Karpas-422 (cell line): ENCODE results near the gene CLEC10A. TPM values are rescaled to one million over a fixed set of nuclear protein-coding genes. Genes with fewer than 3 reads are reported as not detected.
"Not testable (repeated sequence)": the region's sequence is repeated elsewhere in the genome, so short reads cannot be mapped to it uniquely, and the experiment has no call there.

Experiments
- DNase-seq: peaks from one replicate; pipeline ENCODE4 v3.0.0-alpha.2; 2015
- H2AFZ ChIP-seq: fragments of 200-600 bp; sonication (generic); 2 replicates; pipeline ENCODE4 v1.6.1; 2014; ENCODE audit warnings: antibody characterized with exemption, low read length, mixed read lengths
- H3K27ac ChIP-seq: fragments of 200-600 bp; sonication (generic); 2 replicates; pipeline ENCODE4 v1.5.1; 2014; ENCODE audit warnings: mild to moderate bottlenecking, low read length, moderate library complexity
- H3K27me3 ChIP-seq: fragments of 200-600 bp; sonication (generic); 2 replicates; pipeline ENCODE4 v1.6.1; 2014; ENCODE audit warnings: low read length, mixed read lengths
- H3K36me3 ChIP-seq: fragments of 200-600 bp; sonication (generic); 2 replicates; pipeline ENCODE4 v1.6.1; 2014; ENCODE audit warnings: low read length, mixed read lengths; ENCODE audit not compliant: insufficient read depth
- H3K4me1 ChIP-seq: fragments of 200-600 bp; sonication (generic); 2 replicates; pipeline ENCODE4 v1.6.1; 2014; ENCODE audit warnings: mild to moderate bottlenecking, low read length, mixed read lengths
- H3K4me2 ChIP-seq: fragments of 200-600 bp; sonication (generic); 2 replicates; pipeline ENCODE4 v1.6.1; 2014; ENCODE audit warnings: low read length, low read depth, mild to moderate bottlenecking; ENCODE audit not compliant: poor library complexity, severe bottlenecking
- H3K4me3 ChIP-seq: fragments of 200-600 bp; sonication (generic); 2 replicates; pipeline ENCODE4 v1.5.1; 2014; ENCODE audit warnings: mild to moderate bottlenecking, antibody characterized with exemption, low read length, mixed read lengths
- H3K79me2 ChIP-seq: fragments of 200-600 bp; sonication (generic); 2 replicates; pipeline ENCODE4 v1.6.1; 2014; ENCODE audit warnings: mild to moderate bottlenecking, low read length, mixed read lengths
- H3K9ac ChIP-seq: fragments of 200-600 bp; sonication (generic); 2 replicates; pipeline ENCODE4 v1.6.0; 2014; ENCODE audit warnings: low read length
- H3K9me2 ChIP-seq: fragments of 200-600 bp; sonication (generic), shearing (Covaris generic); replicated peaks from 2 replicates; pipeline ENCODE4 v1.6.0; 2014; ENCODE audit warnings: mild to moderate bottlenecking, low read length, moderate library complexity; ENCODE audit not compliant: insufficient read depth
- H3K9me3 ChIP-seq: fragments of 300-700, 200-600 bp; sonication (generic); 2 replicates; pipeline ENCODE4 v1.6.1; 2014; ENCODE audit warnings: low read length, mixed read lengths
- H4K20me1 ChIP-seq: fragments of 200-600 bp; sonication (generic); 2 replicates; pipeline ENCODE4 v1.6.1; 2014; ENCODE audit warnings: mild to moderate bottlenecking, antibody characterized with exemption, low read length, low read depth; ENCODE audit not compliant: insufficient read depth
- total RNA-seq: library from RNA; depleted of rRNA; stranded (reverse); fragments of >200 nt; shearing (Covaris generic); gene quantifications from 2 replicates; pipeline ENCODE4 v1.2.3, GENCODE V29; 2014; ENCODE audit warnings: low replicate concordance

The CLEC10A gene
- total RNA-seq, 1 experiment from 2014 or later: not detected

DNA sequence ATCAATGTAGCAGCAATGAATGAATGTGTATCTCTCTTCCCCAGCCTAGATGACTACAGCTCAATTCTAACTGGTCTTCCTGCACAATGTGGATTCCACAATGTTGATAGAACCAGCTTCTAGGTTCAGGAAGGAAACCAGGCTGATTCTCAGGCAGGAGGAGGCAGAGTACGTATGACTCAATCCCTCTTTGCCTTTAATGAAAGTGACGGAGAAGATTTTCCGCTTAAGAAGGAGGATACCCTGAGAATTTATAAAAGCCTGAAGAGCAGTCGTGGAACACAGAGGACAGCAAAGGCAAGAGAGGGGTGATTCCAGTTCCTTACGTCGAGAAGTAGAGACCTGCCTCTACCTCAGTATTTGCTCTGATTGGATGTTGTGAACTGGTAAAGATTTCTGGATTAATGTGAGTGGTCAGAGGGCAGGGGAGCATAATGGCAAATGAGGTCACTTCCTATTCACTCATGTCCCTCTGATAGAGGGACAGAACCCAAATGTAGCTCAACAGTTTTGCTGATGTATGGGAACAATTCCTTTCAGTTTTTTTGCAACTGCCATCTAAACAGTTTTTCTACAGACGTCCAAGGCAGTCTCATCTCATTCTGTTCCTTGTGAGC is 21.1 kb downstream of the CLEC10A start:
- Histone ChIP-seq H3K9me3 (no peaks in the 10 kb centered on the region), H3K27ac (no peak overlapping the region), H3K4me2 (no peak overlapping the region), H3K4me3 (no peak overlapping the region), H3K9me2 (no peaks in the 10 kb centered on the region), H3K36me3 (no peaks in the 10 kb centered on the region), H3K4me1 (no peaks in the 10 kb centered on the region), H3K27me3 (no peaks in the 10 kb centered on the region), H3K9ac (no peak overlapping the region), H4K20me1 (no peaks in the 10 kb centered on the region), H3K79me2 (no peaks in the 10 kb centered on the region), H2AFZ (no peak overlapping the region)
- DNase-seq: no peak

DNA sequence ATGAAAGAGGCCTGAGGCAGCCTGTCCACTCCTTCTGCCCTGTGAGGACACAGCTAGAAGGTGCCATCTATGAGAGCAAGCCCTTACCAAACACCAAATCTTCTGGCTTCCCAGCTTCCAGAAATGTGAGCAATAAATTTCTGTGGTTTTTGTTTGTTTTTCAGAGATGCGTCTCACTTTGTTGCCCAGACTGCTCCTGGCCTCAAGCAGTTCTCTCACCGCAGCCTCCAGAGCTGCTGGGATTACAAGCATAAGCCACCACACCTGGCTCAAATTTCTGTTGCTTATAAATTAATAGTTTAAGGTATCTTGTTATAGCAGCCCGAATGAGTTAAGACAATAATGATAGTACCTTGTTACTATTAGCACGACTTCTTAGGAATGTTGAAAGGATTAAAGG is 23.7 kb downstream of the CLEC10A start:
- H4K20me1 ChIP-seq: no peaks in the 10 kb centered on the region
- no peaks in the 10 kb centered on the region for H3K36me3 ChIP-seq
- no peaks in the 10 kb centered on the region for H3K4me1 ChIP-seq
- no peak for DNase-seq
- H3K9me3 ChIP-seq: no peaks in the 10 kb centered on the region
- no peak overlapping the region for H2AFZ ChIP-seq
- no peak overlapping the region for H3K9ac ChIP-seq
- no peaks in the 10 kb centered on the region for H3K79me2 ChIP-seq
- H3K9me2 ChIP-seq: no peaks in the 10 kb centered on the region
- no peaks in the 10 kb centered on the region for H3K27me3 ChIP-seq
- no peak overlapping the region for H3K4me2 ChIP-seq
- H3K4me3 ChIP-seq: no peak overlapping the region
- H3K27ac ChIP-seq: no peak overlapping the region

DNA sequence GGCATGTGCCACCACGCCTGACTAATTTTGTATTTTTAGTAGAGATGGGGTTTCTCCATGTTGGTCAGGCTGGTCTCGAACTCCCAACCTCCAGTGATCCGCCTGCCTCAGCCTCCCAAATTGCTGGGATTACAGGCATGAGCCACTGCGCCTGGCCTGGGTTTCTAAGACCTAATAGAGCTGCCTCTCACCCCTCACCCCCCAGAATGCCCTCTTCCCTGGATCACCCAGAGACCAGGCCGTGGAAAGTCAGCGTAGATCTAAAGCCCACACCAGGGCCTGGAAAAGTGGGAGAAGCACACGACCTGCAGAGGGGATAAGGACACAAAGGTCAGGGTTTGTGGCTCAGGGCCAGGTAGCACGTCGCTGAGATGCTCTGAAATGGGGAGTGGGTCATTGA is 29.5 kb downstream of the CLEC10A start:
- H4K20me1 ChIP-seq, H2AFZ ChIP-seq, H3K4me3 ChIP-seq, H3K27me3 ChIP-seq, H3K9me2 ChIP-seq, H3K4me1 ChIP-seq, H3K9ac ChIP-seq, H3K4me2 ChIP-seq, H3K27ac ChIP-seq, H3K79me2 ChIP-seq, DNase-seq, H3K9me3 ChIP-seq, H3K36me3 ChIP-seq: not testable (repeated sequence)

DNA sequence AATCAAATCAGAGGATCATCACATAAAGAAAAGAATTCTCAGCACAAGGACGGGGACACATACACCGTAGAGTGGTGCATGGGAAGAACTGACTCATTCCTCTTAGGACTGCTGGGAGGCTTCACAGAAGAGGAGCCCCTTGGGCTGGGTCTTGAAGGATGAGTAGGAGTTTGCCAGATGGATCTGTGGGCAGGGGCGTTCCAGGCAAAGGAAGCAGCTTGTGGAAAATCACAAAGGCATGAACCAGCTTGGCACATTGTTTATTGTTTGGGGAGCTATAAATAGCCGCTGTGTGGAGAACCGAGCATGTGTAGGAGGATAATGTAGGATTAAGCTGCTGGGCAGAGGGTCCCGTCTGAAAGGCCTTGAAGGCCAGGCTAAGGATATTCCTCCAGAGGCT is 31.1 kb downstream of the CLEC10A start:
- Histone ChIP-seq H2AFZ (no peak overlapping the region), H3K9me3 (no peaks in the 10 kb centered on the region), H3K79me2 (no peaks in the 10 kb centered on the region), H3K9me2 (no peaks in the 10 kb centered on the region), H3K4me2 (no peak overlapping the region), H3K36me3 (no peaks in the 10 kb centered on the region), H3K27me3 (no peaks in the 10 kb centered on the region), H4K20me1 (no peaks in the 10 kb centered on the region), H3K4me3 (no peak overlapping the region), H3K27ac (no peak overlapping the region), H3K9ac (no peak overlapping the region), H3K4me1 (peaks cover 8% of the 10 kb centered on the region)
- no peak for DNase-seq

DNA sequence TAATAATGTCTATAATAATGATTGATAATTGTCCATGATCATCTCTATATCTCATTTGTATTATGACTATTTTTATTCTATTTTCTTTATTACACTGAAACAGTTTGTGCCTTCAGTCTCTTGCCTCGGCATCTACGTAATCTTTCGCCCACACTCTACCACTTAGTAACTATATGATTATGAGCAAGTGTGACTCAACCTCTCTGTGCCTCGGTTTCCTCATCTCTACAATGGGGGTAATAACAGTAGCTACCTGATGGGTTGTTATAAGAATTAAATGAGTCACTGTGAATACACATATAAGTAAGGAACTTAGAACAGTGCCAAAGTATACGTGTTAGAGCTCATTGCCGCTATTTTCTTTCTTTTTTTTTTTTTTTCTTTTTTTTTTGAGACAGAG is 32.5 kb downstream of the CLEC10A start:
- no peaks in the 10 kb centered on the region for H3K27me3 ChIP-seq
- H3K4me3 ChIP-seq: no peak overlapping the region
- H4K20me1 ChIP-seq: no peaks in the 10 kb centered on the region
- no peak overlapping the region for H2AFZ ChIP-seq
- no peak overlapping the region for H3K9ac ChIP-seq
- no peak for DNase-seq
- no peaks in the 10 kb centered on the region for H3K9me2 ChIP-seq
- H3K27ac ChIP-seq: no peak overlapping the region
- H3K9me3 ChIP-seq: no peaks in the 10 kb centered on the region
- no peaks in the 10 kb centered on the region for H3K36me3 ChIP-seq
- H3K79me2 ChIP-seq: no peaks in the 10 kb centered on the region
- H3K4me2 ChIP-seq: no peak overlapping the region
- H3K4me1 ChIP-seq: peaks cover 8% of the 10 kb centered on the region

DNA sequence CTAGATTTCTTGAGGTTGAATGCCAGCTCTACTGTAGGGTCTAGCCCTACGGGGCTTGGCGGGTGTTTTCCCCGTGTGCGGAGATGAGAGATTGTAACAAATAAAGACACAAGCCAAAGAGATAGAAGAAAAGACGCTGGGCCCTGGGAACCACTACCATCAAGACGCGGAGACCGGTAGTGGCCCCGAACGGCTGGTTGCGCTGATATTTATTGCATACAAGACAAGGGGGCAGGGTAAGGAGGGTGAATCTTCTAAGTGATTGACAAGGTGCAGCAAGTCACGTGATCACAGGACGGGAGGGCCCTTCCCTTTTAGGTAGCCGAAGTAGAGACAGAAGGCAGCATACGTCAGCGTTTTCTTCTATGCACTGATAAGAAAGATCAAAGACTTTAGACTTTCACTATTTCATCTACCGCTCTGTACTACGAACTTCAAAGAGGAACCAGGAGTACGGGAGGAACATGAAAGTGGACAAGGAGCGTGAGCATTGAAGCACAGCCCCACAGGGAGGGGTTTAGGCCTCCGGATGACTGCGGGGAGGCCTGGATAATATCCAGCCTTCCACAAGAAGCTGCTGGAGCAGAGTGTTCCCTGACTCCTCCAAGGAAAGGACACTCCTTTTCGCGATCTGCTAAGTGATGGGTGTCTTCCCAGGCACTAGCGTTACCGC is 33.2 kb downstream of the CLEC10A start:
- H3K4me2 ChIP-seq: peak overlapping the region; percentile 17
- not testable (repeated sequence) for H3K9me3 ChIP-seq, H4K20me1 ChIP-seq, H3K27me3 ChIP-seq, H2AFZ ChIP-seq, H3K9me2 ChIP-seq, H3K9ac ChIP-seq, H3K4me3 ChIP-seq, H3K36me3 ChIP-seq, H3K4me1 ChIP-seq, H3K79me2 ChIP-seq, H3K27ac ChIP-seq
- DNase-seq: peak; percentile 72

DNA sequence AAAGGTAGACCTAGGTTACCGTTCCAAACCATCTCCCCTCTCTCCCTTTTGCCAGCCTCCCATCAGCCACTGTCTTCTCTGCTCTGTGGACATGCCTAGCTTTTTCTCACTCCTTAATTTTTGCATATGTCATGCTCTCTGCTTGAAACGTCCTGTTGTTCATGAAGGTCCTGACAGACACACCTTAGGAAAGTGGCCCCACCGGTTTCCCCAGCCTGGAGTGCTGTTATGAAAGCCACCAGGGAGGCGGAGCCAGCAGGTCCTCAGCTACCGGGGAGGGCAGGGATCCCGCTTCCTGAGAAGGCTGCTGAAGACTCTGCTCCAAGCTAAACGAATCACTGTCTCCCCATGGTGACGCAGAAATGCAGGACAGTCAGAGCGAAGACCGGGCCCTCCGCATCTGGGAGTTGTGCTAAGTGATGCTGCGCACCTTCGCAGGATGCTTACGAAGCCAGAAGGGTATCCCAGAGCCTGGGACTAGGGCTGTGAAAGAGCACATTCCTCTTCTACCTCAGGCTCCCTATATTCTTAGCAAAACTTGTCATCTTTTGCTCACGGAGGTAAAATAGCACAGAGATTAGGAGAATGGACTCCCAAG is 33.8 kb downstream of the CLEC10A start:
- H3K27me3 ChIP-seq: no peaks in the 10 kb centered on the region
- H3K36me3 ChIP-seq: no peaks in the 10 kb centered on the region
- H3K9ac ChIP-seq: no peak overlapping the region
- H3K4me2 ChIP-seq: peak overlapping the region; percentile 17
- no peak for DNase-seq
- no peaks in the 10 kb centered on the region for H3K79me2 ChIP-seq
- no peaks in the 10 kb centered on the region for H3K9me3 ChIP-seq
- no peaks in the 10 kb centered on the region for H4K20me1 ChIP-seq
- no peak overlapping the region for H3K4me3 ChIP-seq
- no peak overlapping the region for H2AFZ ChIP-seq
- H3K9me2 ChIP-seq: no peaks in the 10 kb centered on the region
- no peak overlapping the region for H3K27ac ChIP-seq
- peaks cover 8% of the 10 kb centered on the region for H3K4me1 ChIP-seq

DNA sequence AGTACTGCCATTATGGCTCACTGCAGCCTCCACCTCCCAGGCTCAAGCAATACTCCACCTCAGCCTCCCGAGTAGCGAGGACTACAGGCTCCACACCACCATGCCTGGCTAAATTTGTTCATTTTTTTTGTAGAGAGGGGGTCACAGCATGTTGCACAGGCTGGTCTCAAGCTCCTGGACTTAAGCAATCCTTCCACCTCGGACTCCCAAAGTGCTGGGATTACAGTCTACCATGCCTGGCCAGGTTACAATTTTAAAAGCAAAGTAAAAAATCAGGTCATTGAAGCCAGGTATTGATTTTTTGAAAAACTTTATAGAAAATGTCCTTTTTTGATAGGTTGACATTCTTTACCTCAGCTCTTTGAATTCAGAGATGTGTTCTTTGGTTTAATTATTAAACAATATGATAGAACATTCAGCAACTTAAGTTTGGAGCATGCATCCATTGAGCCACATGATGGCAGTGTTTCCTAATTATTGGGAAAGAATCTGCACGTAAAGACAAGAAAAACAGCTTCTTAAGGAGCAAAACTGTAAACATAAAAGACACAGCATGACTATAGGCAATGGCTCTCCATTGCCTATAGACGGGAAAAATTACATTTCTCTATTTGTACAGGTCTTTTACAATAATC is 34.4 kb downstream of the CLEC10A start:
- Histone ChIP-seq H3K27me3 (no peaks in the 10 kb centered on the region), H3K4me2 (no peak overlapping the region), H3K27ac (no peak overlapping the region), H4K20me1 (no peaks in the 10 kb centered on the region), H3K36me3 (no peaks in the 10 kb centered on the region), H2AFZ (no peak overlapping the region), H3K79me2 (no peaks in the 10 kb centered on the region), H3K4me3 (no peak overlapping the region), H3K9ac (no peak overlapping the region), H3K9me2 (no peaks in the 10 kb centered on the region), H3K9me3 (no peaks in the 10 kb centered on the region), H3K4me1 (peaks cover 8% of the 10 kb centered on the region)
- DNase-seq: peak; percentile 82
